A549 treated with dexamethasone at 1 μM for 4 hours (cell line): ENCODE results near the gene MYOF. TPM values are rescaled to one million over a fixed set of nuclear protein-coding genes. Genes with fewer than 3 reads are reported as not detected.

Experiments
- total RNA-seq: library from RNA; stranded (reverse); fragments of 200-300 nt; extraction: Qiagen RNA extraction; gene quantifications from 5 replicates; pipeline ENCODE4 v1.2.3, GENCODE V29; 2022

MYOF gene, protein sequence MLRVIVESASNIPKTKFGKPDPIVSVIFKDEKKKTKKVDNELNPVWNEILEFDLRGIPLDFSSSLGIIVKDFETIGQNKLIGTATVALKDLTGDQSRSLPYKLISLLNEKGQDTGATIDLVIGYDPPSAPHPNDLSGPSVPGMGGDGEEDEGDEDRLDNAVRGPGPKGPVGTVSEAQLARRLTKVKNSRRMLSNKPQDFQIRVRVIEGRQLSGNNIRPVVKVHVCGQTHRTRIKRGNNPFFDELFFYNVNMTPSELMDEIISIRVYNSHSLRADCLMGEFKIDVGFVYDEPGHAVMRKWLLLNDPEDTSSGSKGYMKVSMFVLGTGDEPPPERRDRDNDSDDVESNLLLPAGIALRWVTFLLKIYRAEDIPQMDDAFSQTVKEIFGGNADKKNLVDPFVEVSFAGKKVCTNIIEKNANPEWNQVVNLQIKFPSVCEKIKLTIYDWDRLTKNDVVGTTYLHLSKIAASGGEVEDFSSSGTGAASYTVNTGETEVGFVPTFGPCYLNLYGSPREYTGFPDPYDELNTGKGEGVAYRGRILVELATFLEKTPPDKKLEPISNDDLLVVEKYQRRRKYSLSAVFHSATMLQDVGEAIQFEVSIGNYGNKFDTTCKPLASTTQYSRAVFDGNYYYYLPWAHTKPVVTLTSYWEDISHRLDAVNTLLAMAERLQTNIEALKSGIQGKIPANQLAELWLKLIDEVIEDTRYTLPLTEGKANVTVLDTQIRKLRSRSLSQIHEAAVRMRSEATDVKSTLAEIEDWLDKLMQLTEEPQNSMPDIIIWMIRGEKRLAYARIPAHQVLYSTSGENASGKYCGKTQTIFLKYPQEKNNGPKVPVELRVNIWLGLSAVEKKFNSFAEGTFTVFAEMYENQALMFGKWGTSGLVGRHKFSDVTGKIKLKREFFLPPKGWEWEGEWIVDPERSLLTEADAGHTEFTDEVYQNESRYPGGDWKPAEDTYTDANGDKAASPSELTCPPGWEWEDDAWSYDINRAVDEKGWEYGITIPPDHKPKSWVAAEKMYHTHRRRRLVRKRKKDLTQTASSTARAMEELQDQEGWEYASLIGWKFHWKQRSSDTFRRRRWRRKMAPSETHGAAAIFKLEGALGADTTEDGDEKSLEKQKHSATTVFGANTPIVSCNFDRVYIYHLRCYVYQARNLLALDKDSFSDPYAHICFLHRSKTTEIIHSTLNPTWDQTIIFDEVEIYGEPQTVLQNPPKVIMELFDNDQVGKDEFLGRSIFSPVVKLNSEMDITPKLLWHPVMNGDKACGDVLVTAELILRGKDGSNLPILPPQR (N-terminal part only)
- total RNA-seq = 197 to 278 TPM (median 249 TPM) in 5 replicates

DNA sequence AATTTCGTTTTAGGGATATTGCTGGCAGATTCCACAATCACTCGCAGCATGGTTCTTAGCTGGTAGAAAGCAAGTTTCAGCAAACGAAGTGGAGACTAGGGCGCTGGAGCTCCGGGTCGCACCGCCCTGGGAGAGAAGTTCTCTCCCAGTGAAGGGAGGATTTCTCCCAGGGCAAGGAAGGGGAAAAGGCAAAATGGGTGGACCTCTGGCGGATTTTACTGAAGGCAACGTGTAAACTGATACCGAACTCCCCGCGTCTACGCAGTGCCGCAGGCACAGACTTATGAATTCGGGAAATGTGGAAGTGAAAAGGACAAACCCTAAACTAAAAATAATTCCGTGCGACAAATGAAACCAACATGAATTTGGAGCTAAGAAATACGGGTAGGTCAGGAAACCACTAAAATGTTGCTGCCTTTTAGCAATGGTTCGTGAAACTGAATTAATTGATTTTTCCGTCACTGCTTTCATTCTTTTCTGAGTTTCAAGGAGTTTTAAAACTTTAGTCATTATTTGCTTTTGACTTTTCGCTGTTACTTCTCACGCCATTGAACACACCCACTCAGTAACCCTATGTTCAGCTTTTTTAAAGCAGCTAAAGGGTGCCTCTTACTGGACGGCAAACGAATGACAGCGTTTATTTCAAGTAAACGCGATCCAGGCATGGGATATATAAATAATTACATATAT, at the start of gene MYOF:
MYOF (minus strand) TSS at position 190 of the 690 bp plus-strand sequence; CDS start at position 50, 140 bp downstream.

DNA sequence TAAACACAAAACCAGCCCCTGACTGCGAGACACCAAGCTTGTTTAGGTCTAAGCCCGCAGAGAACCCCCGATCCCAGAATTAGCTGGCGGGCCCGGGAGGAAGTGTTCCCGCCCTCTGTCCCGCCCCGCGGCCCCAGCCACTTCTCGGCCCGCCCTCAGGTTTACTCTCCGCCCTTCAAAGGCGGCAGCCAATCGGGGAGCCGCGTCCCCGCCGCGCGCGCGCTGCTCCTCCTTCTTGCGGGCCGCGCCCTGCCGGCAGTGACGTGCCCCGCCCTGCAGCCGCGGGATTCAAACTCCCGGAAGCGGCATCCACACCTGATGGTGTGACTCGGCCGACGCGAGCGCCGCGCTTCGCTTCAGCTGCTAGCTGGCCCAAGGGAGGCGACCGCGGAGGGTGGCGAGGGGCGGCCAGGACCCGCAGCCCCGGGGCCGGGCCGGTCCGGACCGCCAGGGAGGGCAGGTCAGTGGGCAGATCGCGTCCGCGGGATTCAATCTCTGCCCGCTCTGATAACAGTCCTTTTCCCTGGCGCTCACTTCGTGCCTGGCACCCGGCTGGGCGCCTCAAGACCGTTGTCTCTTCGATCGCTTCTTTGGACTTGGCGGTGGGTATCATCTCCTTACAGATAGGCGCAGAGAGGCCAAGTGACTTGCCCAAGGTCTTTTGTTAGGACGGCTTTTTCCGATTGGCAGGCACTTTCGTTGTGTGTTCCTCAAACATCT, 14.3 kb upstream of the MYOF start, which contains the start of gene CEP55:
CEP55 (plus strand) TSS at position 291 of the 720 bp plus-strand sequence. CDS start 3,440 bp downstream, outside the sequence.

Other genes starting within 250 kb of the MYOF start
- 61.0 to 73.3 TPM (median 70.6 TPM) in 5 replicates for gene CEP55, start 14.3 kb upstream of the MYOF start, total RNA-seq
- 0.06 to 0.13 TPM (median 0.09 TPM) in 5 replicates for gene FFAR4, start 84.3 kb upstream of the MYOF start, total RNA-seq
- gene RBP4, start 118.9 kb upstream of the MYOF start, total RNA-seq = 4.9 to 13.0 TPM (median 9.9 TPM) in 5 replicates
- not detected in 5 replicates for gene PDE6C, start 130.2 kb upstream of the MYOF start, total RNA-seq
- 5.1 to 5.8 TPM (median 5.4 TPM) in 5 replicates for gene FRA10AC1, start 220.3 kb upstream of the MYOF start, total RNA-seq